ENCODE measurements around the gene GM2A. TPM values are rescaled to one million over a fixed set of nuclear protein-coding genes. Genes with fewer than 3 reads are reported as not detected.

Gene GM2A
- polyA plus RNA-seq (0.40 and 0.98 TPM in 2 replicates), polyA minus RNA-seq (1.6 and 1.9 TPM in 2 replicates)

- H3K9me3 ChIP-seq (ENCODE audit: low read length) = no peaks in the 10 kb centered on the region
- TF ChIP-seq RAD21 (conservative IDR thresholded peaks at IDR 0.05) (no peak), EP300 (conservative IDR thresholded peaks at IDR 0.05; ENCODE audit: poor library complexity, severe bottlenecking) (no peak), CTCF (IDR thresholded peaks at IDR 0.05; ENCODE audit: poor library complexity, severe bottlenecking) (no peak), SMC3 (conservative IDR thresholded peaks at IDR 0.05; ENCODE audit: poor library complexity) (no peak), POLR2AphosphoS5 (IDR thresholded peaks at IDR 0.05) (no peak), REST (IDR thresholded peaks at IDR 0.05; ENCODE audit: borderline replicate concordance) (no peak), MXI1 (conservative IDR thresholded peaks at IDR 0.05; ENCODE audit: poor library complexity, severe bottlenecking) (no peak), EZH2 (IDR thresholded peaks at IDR 0.05; ENCODE audit: borderline replicate concordance, insufficient read depth, low read length, poor library complexity, severe bottlenecking) (no peak), TAF1 (IDR thresholded peaks at IDR 0.05; ENCODE audit: low read depth) (no peak)
- H3K27me3 ChIP-seq (ENCODE audit: insufficient read depth, low read depth, low read length) = no peaks in the 10 kb centered on the region
Measured at GRCh38 chr5:151252762-151253604, at the start of gene GM2A. Gene GM2A (plus strand): TSS chr5:151253185. CDS start chr5:151253217, 32 bp downstream.

GRCh38 chr5:151204051-151204450, 48.9 kb upstream of the GM2A start:
- Histone ChIP-seq H3K9me3 (ENCODE audit: low read length) (no peaks in the 10 kb centered on the region), H3K4me2 (ENCODE audit: low read length) (no peak overlapping the region), H3F3A (ENCODE audit: insufficient read depth, low read length, poor library complexity, severe bottlenecking) (no peaks in the 10 kb centered on the region), H3K36me3 (ENCODE audit: insufficient read depth, low read length) (no peaks in the 10 kb centered on the region), H3K27me3 (ENCODE audit: insufficient read depth, low read depth, low read length) (no peaks in the 10 kb centered on the region), H3K79me2 (replicated peaks; ENCODE audit: insufficient read depth, low read length) (no peaks in the 10 kb centered on the region), H3K27ac (ENCODE audit: low read length) (no peak overlapping the region), H3K9ac (ENCODE audit: low read length) (no peak overlapping the region), H2AFZ (ENCODE audit: low read depth, low read length) (no peak overlapping the region), H3K4me3 (ENCODE audit: low read length) (no peak overlapping the region), H3K9me2 (ENCODE audit: insufficient read depth, low read length) (no peaks in the 10 kb centered on the region), H4K20me1 (ENCODE audit: insufficient read depth) (no peaks in the 10 kb centered on the region)
- TF ChIP-seq EP300 (conservative IDR thresholded peaks at IDR 0.05; ENCODE audit: poor library complexity, severe bottlenecking) (no peak), EZH2 (IDR thresholded peaks at IDR 0.05; ENCODE audit: borderline replicate concordance, insufficient read depth, low read length, poor library complexity, severe bottlenecking) (no peak), RAD21 (conservative IDR thresholded peaks at IDR 0.05) (no peak), MXI1 (conservative IDR thresholded peaks at IDR 0.05; ENCODE audit: poor library complexity, severe bottlenecking) (no peak)

More at GRCh38 chr5:151252762-151253604, at the start of gene GM2A:
- Histone ChIP-seq H3K9me2 (ENCODE audit: insufficient read depth, low read length) (no peaks in the 10 kb centered on the region), H3K4me3 (ENCODE audit: low read length) (peak within 1 kb of the TSS; percentile 75), H3K4me2 (ENCODE audit: low read length) (peak within 1 kb of the TSS; percentile 36), H3K79me2 (replicated peaks; ENCODE audit: insufficient read depth, low read length) (no peaks in the 10 kb centered on the region), H3K36me3 (ENCODE audit: insufficient read depth, low read length) (no peaks in the 10 kb centered on the region), H3K9ac (ENCODE audit: low read length) (peak within 1 kb of the TSS; percentile 56), H4K20me1 (ENCODE audit: insufficient read depth) (no peaks in the 10 kb centered on the region), H3F3A (ENCODE audit: insufficient read depth, low read length, poor library complexity, severe bottlenecking) (no peaks in the 10 kb centered on the region), H3K27ac (ENCODE audit: low read length) (no peak within 1 kb of the TSS), H2AFZ (ENCODE audit: low read depth, low read length) (peak within 1 kb of the TSS; percentile 71)
